Measurements from ENCODE around the gene PGAP2.
A peak's percentile ranks its signal among the peaks of the same experiment; 100 is the strongest.

PGAP2 gene

DNA sequence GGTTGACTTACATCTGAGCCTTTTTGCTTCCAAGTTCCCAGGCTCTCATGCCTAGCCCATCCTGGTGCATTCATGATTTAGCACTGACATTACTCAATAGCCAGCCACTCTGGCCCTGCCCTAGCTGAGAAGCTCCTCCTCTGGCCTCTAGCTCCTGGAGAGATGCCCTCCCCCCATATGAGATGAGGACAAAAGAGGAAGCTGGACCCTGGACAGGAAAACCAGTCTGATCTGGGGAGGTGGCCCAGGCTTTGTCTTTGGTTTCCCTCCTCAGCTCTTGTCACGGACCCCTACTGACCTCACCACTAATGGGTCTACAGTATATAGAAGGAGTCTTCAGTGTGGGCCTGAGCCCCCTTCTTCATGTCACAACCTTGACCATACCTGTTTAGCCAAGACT lies 29.4 kb downstream of the PGAP2 start:
- Histone ChIP-seq H3K4me3 (ENCODE audit: low read depth, low read length) (no peak overlapping the region), H3K27ac (ENCODE audit: extremely low read depth, low read depth, low read length) (no peak overlapping the region), H3K36me3 (ENCODE audit: control insufficient read depth in 2 of 2, insufficient read depth in 1 of 2, low read length in 2 of 2) (peaks cover 0 to 34% of the 10 kb centered on the region in 2 experiments; a peak in 1 of 3 replicates), H3K4me1 (ENCODE audit: control insufficient read depth, insufficient read depth, low read length) (no peaks in the 10 kb centered on the region), H3K9me3 (ENCODE audit: control insufficient read depth, insufficient read depth, low read depth, low read length) (no peaks in the 10 kb centered on the region)
- TF ChIP-seq, protein P1, sequence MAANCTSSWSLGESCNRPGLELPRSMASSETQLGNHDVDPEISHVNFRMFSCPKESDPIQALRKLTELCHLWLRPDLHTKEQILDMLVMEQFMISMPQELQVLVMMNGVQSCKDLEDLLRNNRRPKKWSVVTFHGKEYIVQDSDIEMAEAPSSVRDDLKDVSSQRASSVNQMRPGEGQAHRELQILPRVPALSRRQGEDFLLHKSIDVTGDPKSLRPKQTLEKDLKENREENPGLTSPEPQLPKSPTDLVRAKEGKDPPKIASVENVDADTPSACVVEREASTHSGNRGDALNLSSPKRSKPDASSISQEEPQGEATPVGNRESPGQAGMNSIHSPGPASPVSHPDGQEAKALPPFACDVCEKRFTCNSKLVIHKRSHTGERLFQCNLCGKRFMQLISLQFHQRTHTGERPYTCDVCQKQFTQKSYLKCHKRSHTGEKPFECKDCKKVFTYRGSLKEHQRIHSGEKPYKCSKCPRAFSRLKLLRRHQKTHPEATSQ (tag by site-specific recombination; IDR thresholded peaks at IDR 0.05), result no peak
- TF ChIP-seq GLIS1 (tag by site-specific recombination; IDR thresholded peaks at IDR 0.05) (no peak), ZBTB20 (tag by site-specific recombination; IDR thresholded peaks at IDR 0.05) (no peak), ZNF248 (tag by site-specific recombination; IDR thresholded peaks at IDR 0.05) (no peak), ZNF48 (tag by site-specific recombination; IDR thresholded peaks at IDR 0.05) (no peak), ZNF830 (tag by site-specific recombination; IDR thresholded peaks at IDR 0.05; ENCODE audit: low read depth) (no peak), IKZF3 (tag by site-specific recombination; IDR thresholded peaks at IDR 0.05) (no peak), ZNF585B (tag by site-specific recombination; IDR thresholded peaks at IDR 0.05) (no peak)
- TF ChIP-seq, protein P2, sequence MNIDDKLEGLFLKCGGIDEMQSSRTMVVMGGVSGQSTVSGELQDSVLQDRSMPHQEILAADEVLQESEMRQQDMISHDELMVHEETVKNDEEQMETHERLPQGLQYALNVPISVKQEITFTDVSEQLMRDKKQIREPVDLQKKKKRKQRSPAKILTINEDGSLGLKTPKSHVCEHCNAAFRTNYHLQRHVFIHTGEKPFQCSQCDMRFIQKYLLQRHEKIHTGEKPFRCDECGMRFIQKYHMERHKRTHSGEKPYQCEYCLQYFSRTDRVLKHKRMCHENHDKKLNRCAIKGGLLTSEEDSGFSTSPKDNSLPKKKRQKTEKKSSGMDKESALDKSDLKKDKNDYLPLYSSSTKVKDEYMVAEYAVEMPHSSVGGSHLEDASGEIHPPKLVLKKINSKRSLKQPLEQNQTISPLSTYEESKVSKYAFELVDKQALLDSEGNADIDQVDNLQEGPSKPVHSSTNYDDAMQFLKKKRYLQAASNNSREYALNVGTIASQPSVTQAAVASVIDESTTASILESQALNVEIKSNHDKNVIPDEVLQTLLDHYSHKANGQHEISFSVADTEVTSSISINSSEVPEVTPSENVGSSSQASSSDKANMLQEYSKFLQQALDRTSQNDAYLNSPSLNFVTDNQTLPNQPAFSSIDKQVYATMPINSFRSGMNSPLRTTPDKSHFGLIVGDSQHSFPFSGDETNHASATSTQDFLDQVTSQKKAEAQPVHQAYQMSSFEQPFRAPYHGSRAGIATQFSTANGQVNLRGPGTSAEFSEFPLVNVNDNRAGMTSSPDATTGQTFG (tag by site-specific recombination; IDR thresholded peaks at IDR 0.05; ENCODE audit: borderline replicate concordance), result no peak
- CTCF ChIA-PET, result interaction anchor here (1.1 to 19.6 kb wide), 3 partner anchors 12 to 232 kb away, joined by 4 to 589 read pairs (median 7); partner anchors contain the start of gene STIM1
- POLR2A ChIA-PET, result no interaction called here

DNA sequence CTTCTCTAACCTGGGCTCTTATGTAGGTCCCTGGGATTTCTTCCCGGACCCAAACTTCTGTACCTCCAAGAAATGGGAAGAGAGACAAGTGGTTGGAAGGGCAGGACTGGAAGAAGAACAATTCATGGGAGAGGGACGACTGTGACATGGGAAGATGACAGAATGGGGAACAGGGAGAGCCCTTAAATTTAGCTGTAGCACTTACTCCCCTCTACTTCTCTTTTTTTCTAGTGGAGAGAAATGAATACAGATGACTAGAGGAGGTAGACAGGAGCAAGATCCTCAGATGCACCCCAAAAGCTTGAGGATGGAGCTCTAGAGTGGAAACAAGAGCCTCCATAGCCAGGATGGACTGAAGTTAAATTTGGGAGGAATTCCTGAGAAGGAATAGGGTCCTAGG lies 30.1 kb downstream of the PGAP2 start:
- POLR2A ChIA-PET, result no interaction called here
- CTCF ChIA-PET, result interaction anchor here (1.1 to 19.6 kb wide), 4 partner anchors 11 to 231 kb away, joined by 3 to 589 read pairs (median 24); partner anchors contain the start of genes PGAP2 and STIM1
- Histone ChIP-seq H3K4me1 (ENCODE audit: control insufficient read depth, insufficient read depth, low read length) (no peaks in the 10 kb centered on the region), H3K27ac (ENCODE audit: extremely low read depth, low read depth, low read length) (no peak overlapping the region), H3K9me3 (ENCODE audit: control insufficient read depth, insufficient read depth, low read depth, low read length) (no peaks in the 10 kb centered on the region), H3K36me3 (ENCODE audit: control insufficient read depth in 2 of 2, insufficient read depth in 1 of 2, low read length in 2 of 2) (peaks cover 0 to 31% of the 10 kb centered on the region in 2 experiments; a peak in 1 of 3 replicates), H3K4me3 (ENCODE audit: low read depth, low read length) (no peak overlapping the region)
- no peak for TF ChIP-seq OSR2 (tag by site-specific recombination; IDR thresholded peaks at IDR 0.05)
- TF ChIP-seq PRDM1 (tag by site-specific recombination; IDR thresholded peaks at IDR 0.05), result no peak
- TF ChIP-seq, protein P3, sequence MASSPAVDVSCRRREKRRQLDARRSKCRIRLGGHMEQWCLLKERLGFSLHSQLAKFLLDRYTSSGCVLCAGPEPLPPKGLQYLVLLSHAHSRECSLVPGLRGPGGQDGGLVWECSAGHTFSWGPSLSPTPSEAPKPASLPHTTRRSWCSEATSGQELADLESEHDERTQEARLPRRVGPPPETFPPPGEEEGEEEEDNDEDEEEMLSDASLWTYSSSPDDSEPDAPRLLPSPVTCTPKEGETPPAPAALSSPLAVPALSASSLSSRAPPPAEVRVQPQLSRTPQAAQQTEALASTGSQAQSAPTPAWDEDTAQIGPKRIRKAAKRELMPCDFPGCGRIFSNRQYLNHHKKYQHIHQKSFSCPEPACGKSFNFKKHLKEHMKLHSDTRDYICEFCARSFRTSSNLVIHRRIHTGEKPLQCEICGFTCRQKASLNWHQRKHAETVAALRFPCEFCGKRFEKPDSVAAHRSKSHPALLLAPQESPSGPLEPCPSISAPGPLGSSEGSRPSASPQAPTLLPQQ (tag by site-specific recombination; IDR thresholded peaks at IDR 0.05), result no peak

DNA sequence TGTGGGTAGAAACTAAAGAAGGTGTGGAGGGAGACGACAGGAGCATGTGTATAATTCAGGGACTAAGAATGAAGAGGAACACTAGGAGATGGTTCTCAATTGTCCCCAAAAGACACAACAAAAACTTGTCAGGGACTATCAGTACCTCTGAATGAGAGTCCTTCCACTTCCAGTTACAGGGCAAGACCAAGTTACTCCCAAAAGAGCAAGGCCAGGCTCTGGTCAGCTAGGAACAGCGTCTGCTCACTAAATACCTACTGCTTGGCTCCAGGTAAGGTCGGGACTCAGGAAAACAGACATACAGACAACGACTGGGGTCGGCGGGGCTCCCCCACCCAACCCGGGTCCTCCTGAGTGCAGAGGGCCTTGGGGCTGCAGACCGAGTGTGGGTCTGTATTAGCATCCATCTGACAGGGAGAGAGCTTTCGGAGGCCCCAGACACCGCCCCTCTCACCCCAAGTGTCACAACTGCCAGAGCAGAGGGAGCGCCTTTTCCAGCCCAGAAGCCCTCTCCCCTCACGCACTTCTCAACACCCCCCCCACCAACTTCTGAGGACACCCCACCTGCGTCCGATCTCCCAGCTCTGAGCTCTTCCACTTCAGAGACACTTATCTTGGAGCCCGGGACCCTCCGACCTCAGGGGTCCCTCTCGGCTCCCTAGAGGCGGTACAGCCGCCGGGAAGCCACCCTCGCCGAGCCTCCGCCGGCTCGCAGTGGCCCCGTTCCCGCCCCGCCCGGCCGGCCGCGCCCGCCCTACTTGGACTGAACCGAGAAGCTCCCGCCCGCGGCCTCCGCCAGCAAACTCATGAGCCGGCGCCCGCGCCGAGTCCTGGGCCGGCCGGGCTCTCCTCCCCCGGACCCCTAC lies 31.9 kb downstream of the PGAP2 start:
- H3K4me3 ChIP-seq (ENCODE audit: low read depth, low read length), result peak overlapping the region; percentile 67
- CTCF ChIA-PET, result interaction anchor here (1.1 to 19.6 kb wide), 7 partner anchors 8 to 230 kb away, joined by 3 to 589 read pairs (median 9); partner anchors contain the start of gene STIM1
- no peaks in the 10 kb centered on the region for H3K9me3 ChIP-seq (ENCODE audit: control insufficient read depth, insufficient read depth, low read depth, low read length)
- POLR2A ChIA-PET, result interaction anchor here (0.6 to 3.7 kb wide), 10 partner anchors 9 to 1132 kb away, joined by 3 to 45 read pairs (median 8); partner anchors contain the start of genes PGAP2 and STIM1
- no peaks in the 10 kb centered on the region for H3K4me1 ChIP-seq (ENCODE audit: control insufficient read depth, insufficient read depth, low read length)
- peaks cover 0 to 16% of the 10 kb centered on the region in 2 experiments; a peak in 1 of 3 replicates for H3K36me3 ChIP-seq (ENCODE audit: control insufficient read depth in 2 of 2, insufficient read depth in 1 of 2, low read length in 2 of 2)
- H3K27ac ChIP-seq (ENCODE audit: extremely low read depth, low read depth, low read length), result 0 out of 2 replicates have a peak overlapping the region, but pooled peaks have one; percentile 7
- no peak for TF ChIP-seq ZNF423 (tag by site-specific recombination; IDR thresholded peaks at IDR 0.05)
- TF ChIP-seq ZNF341 (tag by site-specific recombination; IDR thresholded peaks at IDR 0.05; ENCODE audit: low read depth), result peak; percentile 48
- TF ChIP-seq, protein P4, sequence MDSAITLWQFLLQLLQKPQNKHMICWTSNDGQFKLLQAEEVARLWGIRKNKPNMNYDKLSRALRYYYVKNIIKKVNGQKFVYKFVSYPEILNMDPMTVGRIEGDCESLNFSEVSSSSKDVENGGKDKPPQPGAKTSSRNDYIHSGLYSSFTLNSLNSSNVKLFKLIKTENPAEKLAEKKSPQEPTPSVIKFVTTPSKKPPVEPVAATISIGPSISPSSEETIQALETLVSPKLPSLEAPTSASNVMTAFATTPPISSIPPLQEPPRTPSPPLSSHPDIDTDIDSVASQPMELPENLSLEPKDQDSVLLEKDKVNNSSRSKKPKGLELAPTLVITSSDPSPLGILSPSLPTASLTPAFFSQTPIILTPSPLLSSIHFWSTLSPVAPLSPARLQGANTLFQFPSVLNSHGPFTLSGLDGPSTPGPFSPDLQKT (IDR thresholded peaks at IDR 0.05; ENCODE audit: borderline replicate concordance, low read depth, low read length), result no peak
- no peak for TF ChIP-seq PRDM1 (tag by site-specific recombination; IDR thresholded peaks at IDR 0.05)
- TF ChIP-seq EGR2 (tag by site-specific recombination; IDR thresholded peaks at IDR 0.05; ENCODE audit: low read depth), result no peak
- TF ChIP-seq ZNF354C (tag by site-specific recombination; IDR thresholded peaks at IDR 0.05; ENCODE audit: borderline replicate concordance, low read depth), result no peak
- TF ChIP-seq ZFP69B (tag by site-specific recombination; IDR thresholded peaks at IDR 0.05), result no peak
- peak; percentile 35; the same call in 1 of the 2 replicates for TF ChIP-seq ZBTB20 (tag by site-specific recombination; IDR thresholded peaks at IDR 0.05)
- TF ChIP-seq GLIS2 (tag by site-specific recombination; IDR thresholded peaks at IDR 0.05), result peak; percentile 30; the same call in 1 of the 2 replicates
- peak; percentile 70; the same call in 1 of the 2 replicates for TF ChIP-seq ZNF561 (tag by site-specific recombination; IDR thresholded peaks at IDR 0.05; ENCODE audit: borderline replicate concordance)
- TF ChIP-seq ZNF768 (tag by site-specific recombination; IDR thresholded peaks at IDR 0.05), result no peak
- TF ChIP-seq ZEB2 (tag by site-specific recombination; IDR thresholded peaks at IDR 0.05), result no peak
